GM12864 (cell line): ENCODE results near the gene NRCAM.

Source experiments
- DNase-seq: peaks from one replicate; pipeline ENCODE4 v3.0.0-alpha.2; 2011; ENCODE audit warnings: low read depth
- H3K4me3 ChIP-seq: 2 replicates; pipeline ENCODE4 v1.5.1; 2011; ENCODE audit warnings: mild to moderate bottlenecking, low read depth, low read length, control low read depth
- TF ChIP-seq, protein P1 (sequence below): IDR thresholded peaks from 2 replicates; pipeline ENCODE4 v1.5.1; 2011; ENCODE audit warnings: low read depth, mild to moderate bottlenecking, moderate library complexity, low read length, control low read depth, inconsistent platforms; ENCODE audit errors: missing control alignments

Gene NRCAM

GRCh38 chr7:108488768-108489538 is 32.7 kb upstream of the NRCAM start:
- TF ChIP-seq, protein P1, sequence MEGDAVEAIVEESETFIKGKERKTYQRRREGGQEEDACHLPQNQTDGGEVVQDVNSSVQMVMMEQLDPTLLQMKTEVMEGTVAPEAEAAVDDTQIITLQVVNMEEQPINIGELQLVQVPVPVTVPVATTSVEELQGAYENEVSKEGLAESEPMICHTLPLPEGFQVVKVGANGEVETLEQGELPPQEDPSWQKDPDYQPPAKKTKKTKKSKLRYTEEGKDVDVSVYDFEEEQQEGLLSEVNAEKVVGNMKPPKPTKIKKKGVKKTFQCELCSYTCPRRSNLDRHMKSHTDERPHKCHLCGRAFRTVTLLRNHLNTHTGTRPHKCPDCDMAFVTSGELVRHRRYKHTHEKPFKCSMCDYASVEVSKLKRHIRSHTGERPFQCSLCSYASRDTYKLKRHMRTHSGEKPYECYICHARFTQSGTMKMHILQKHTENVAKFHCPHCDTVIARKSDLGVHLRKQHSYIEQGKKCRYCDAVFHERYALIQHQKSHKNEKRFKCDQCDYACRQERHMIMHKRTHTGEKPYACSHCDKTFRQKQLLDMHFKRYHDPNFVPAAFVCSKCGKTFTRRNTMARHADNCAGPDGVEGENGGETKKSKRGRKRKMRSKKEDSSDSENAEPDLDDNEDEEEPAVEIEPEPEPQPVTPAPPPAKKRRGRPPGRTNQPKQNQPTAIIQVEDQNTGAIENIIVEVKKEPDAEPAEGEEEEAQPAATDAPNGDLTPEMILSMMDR: no peak
- no peak overlapping the region for H3K4me3 ChIP-seq
- DNase-seq: no peak

DNA sequence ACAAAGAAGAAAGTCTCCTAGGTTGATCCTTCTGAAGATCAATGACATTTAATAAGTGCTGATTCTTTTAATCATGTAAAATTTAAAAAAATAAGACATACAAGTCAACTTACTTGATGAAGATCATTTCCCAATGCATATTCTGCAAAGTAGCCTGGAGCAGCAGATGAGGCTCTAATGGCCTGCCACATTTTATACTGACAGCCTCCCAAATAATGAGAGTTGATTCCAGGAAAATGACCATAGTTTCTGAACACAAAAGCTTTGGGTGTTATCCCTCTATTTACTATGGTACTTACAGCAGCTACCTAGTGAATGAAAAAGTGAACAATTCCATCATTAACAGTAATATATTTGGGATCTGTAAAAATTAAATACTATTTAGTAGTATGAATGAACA is 31.4 kb upstream of the NRCAM start:
- DNase-seq: no peak
- TF ChIP-seq, protein P1: no peak
- no peak overlapping the region for H3K4me3 ChIP-seq

DNA sequence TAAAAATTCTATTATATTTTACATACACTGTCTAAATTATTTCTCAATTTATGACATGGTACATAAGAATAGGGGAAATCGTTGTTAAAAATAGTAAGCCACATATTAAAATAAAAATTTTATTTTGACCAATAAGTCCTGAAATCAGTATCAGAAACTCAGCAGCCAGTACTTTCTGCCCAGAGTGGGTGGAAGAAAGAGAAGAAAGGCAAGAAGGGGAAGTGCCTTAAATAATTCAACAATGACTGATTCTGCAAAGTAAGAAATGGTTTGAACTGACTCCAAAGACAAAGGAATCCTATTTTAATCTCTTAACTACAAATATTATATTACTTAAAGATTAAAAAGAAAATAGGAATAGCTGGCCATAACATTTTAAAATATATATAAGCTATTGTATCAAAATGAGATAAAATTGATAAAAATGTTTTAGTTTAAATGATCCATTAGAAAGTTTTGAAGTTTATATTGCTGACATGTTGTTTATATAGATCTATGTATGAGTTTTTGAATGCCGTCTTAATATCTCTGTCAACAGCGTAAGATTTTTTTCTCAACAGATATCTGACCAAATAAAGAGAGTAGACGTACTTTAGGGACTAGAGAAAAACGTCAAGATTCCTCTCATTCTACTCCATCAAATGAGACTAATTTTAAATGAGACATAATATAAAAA is 30.2 kb upstream of the NRCAM start:
- TF ChIP-seq, protein P1: no peak
- no peak for DNase-seq
- no peak overlapping the region for H3K4me3 ChIP-seq

- TF ChIP-seq, protein P1: no peak
- H3K4me3 ChIP-seq: no peak overlapping the region
- DNase-seq: no peak
These were observed 27.9 kb upstream of the NRCAM start for GRCh38 chr7:108484137-108484536.

- no peak overlapping the region for H3K4me3 ChIP-seq
- no peak for DNase-seq
- TF ChIP-seq, protein P1: no peak
These were observed 24.1 kb upstream of the NRCAM start for GRCh38 chr7:108480311-108480710.

DNA sequence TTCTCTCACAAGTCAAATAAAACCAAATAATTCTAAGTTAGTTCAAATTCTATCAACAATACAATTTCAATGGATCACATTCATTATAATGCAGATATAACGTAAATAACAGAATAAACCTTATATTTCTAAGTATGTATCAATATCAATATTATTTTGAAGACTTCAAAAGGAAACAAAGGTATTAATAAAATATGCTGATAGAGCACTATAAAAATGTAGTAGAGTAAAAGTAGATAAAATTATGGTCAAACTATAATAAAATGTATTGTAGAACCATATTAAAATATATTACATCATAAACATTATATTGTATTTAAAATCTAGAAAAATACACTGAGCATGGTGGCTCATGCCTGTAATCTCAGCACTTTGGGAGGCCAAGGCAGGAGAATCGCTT is 23.5 kb upstream of the NRCAM start:
- TF ChIP-seq, protein P1: no peak
- no peak overlapping the region for H3K4me3 ChIP-seq
- no peak for DNase-seq
